GM19438 (cell line): ENCODE results near the gene ADCY2.

Experiments used
- ATAC-seq: cut with Tn5 transposase; IDR thresholded peaks from one replicate; pipeline ENCODE4 v1.9.1; 2021; ENCODE audit warnings: low read depth; ENCODE audit not compliant: unreplicated experiment

ADCY2 gene

GRCh38 chr5:7705261-7705660, 309.3 kb downstream of the ADCY2 start:
- no peak for ATAC-seq

GRCh38 chr5:7705736-7706135, 309.8 kb downstream of the ADCY2 start:
- no peak for ATAC-seq

GRCh38 chr5:7706256-7706655, 310.3 kb downstream of the ADCY2 start:
- no peak for ATAC-seq

GRCh38 chr5:7714119-7714518, 318.2 kb downstream of the ADCY2 start:
- ATAC-seq, result no peak

- no peak for ATAC-seq
Measured at GRCh38 chr5:7714697-7715096, 318.8 kb downstream of the ADCY2 start.

GRCh38 chr5:7717691-7718090, 321.8 kb downstream of the ADCY2 start:
- ATAC-seq, result no peak

GRCh38 chr5:7728076-7728475, 332.1 kb downstream of the ADCY2 start:
- no peak for ATAC-seq

- ATAC-seq, result no peak
Measured at GRCh38 chr5:7741415-7742065, 345.6 kb downstream of the ADCY2 start.

- ATAC-seq, result no peak
Measured at GRCh38 chr5:7742241-7742656, 346.3 kb downstream of the ADCY2 start.

- no peak for ATAC-seq
Measured at GRCh38 chr5:7745882-7746610, 350.1 kb downstream of the ADCY2 start.

- ATAC-seq, result no peak
Measured at GRCh38 chr5:7747728-7748127, 351.8 kb downstream of the ADCY2 start.

- no peak for ATAC-seq
Measured at GRCh38 chr5:7749626-7750025, 353.7 kb downstream of the ADCY2 start.

- ATAC-seq, result no peak
Measured at GRCh38 chr5:7751874-7752273, 355.9 kb downstream of the ADCY2 start.

GRCh38 chr5:7753181-7753580, 357.2 kb downstream of the ADCY2 start:
- no peak for ATAC-seq

GRCh38 chr5:7753596-7753995, 357.7 kb downstream of the ADCY2 start:
- ATAC-seq, result no peak

GRCh38 chr5:7754490-7754889, 358.6 kb downstream of the ADCY2 start:
- no peak for ATAC-seq

GRCh38 chr5:7754997-7755596, 359.2 kb downstream of the ADCY2 start:
- ATAC-seq, result peak; percentile 93

- ATAC-seq, result no peak
Measured at GRCh38 chr5:7755958-7756357, 360.0 kb downstream of the ADCY2 start.

- no peak for ATAC-seq
Measured at GRCh38 chr5:7756453-7756852, 360.5 kb downstream of the ADCY2 start.

- no peak for ATAC-seq
Measured at GRCh38 chr5:7759257-7759871, 363.4 kb downstream of the ADCY2 start.

GRCh38 chr5:7759951-7760580, 364.1 kb downstream of the ADCY2 start:
- ATAC-seq, result no peak
